ENCODE data around the gene PAXX.

Gene PAXX

GRCh38 chr9:137009938-137010732, 17.9 kb downstream of the PAXX start:
- Histone ChIP-seq H3K9ac (ENCODE audit: low read length) (no peak overlapping the region), H3K27me3 (ENCODE audit: insufficient read depth, low read length, poor library complexity) (no peaks in the 10 kb centered on the region), H2BK120ac (ENCODE audit: low read depth, low read length) (no peak overlapping the region), H3K79me2 (ENCODE audit: control insufficient read depth, insufficient read depth, low read length) (no peaks in the 10 kb centered on the region), H3K56ac (ENCODE audit: low read length) (no peak overlapping the region), H3K4me3 (ENCODE audit: low read length) (no peak overlapping the region), H4K8ac (ENCODE audit: low read depth, low read length) (no peak overlapping the region), H2AK5ac (ENCODE audit: low read length) (no peak overlapping the region), H4K5ac (ENCODE audit: low read length) (no peak overlapping the region), H3K18ac (ENCODE audit: low read length) (no peak overlapping the region), H3K36me3 (ENCODE audit: control insufficient read depth, insufficient read depth, low read length) (no peaks in the 10 kb centered on the region), H2BK5ac (ENCODE audit: low read length) (no peak overlapping the region), H3K23ac (ENCODE audit: low read length) (no peak overlapping the region), H3K4me1 (ENCODE audit: control insufficient read depth, low read depth, low read length) (no peaks in the 10 kb centered on the region), H3K4me2 (ENCODE audit: low read length) (no peak overlapping the region), H3K4ac (ENCODE audit: low read depth, low read length) (no peak overlapping the region), H3K79me1 (ENCODE audit: low read length) (no peaks in the 10 kb centered on the region), H3K27ac (ENCODE audit: low read depth, low read length) (no peak overlapping the region), H2BK15ac (replicated peaks; ENCODE audit: low read depth) (no peak overlapping the region)
- WGBS (ENCODE audit: extremely low coverage, insufficient coverage, low lambda C conversion rate), result no CpG with 5 or more reads among the region's 49 CpGs
- DNase-seq, result no peak

DNA sequence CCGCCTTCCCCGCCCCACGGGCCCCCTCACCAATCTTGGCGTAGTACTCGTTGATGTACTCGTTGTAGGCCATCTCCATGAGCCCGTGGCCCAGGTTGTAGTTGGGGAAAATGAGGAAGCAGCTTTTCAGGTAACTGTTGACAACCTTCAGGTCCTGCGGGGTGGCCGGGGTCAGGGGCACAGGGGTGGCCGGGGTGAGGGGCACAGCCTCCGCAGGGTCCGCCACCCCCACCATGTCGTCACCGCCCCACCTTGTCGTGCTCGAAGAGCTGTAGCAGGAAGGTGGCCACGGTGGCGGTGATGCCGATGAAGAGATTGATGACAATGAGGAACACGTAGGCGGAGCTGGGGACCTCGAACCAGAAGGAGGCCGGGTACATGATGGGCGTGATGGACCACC, 18.9 kb downstream of the PAXX start:
- Histone ChIP-seq H3K27me3 (ENCODE audit: insufficient read depth, low read length, poor library complexity) (no peaks in the 10 kb centered on the region), H3K79me1 (ENCODE audit: low read length) (no peaks in the 10 kb centered on the region)
- no CpG with 5 or more reads among the region's 24 CpGs for WGBS (ENCODE audit: extremely low coverage, insufficient coverage, low lambda C conversion rate)

GRCh38 chr9:137011907-137012675, 19.9 kb downstream of the PAXX start:
- no peak overlapping the region for H3K18ac ChIP-seq (ENCODE audit: low read length)
- H3K79me1 ChIP-seq (ENCODE audit: low read length), result no peaks in the 10 kb centered on the region
- H3K27ac ChIP-seq (ENCODE audit: low read depth, low read length), result no peak overlapping the region
- H3K23ac ChIP-seq (ENCODE audit: low read length), result no peak overlapping the region
- no CpG with 5 or more reads among the region's 39 CpGs for WGBS (ENCODE audit: extremely low coverage, insufficient coverage, low lambda C conversion rate)
- no peak overlapping the region for H2AK5ac ChIP-seq (ENCODE audit: low read length)
- no peaks in the 10 kb centered on the region for H3K79me2 ChIP-seq (ENCODE audit: control insufficient read depth, insufficient read depth, low read length)
- no peaks in the 10 kb centered on the region for H3K4me1 ChIP-seq (ENCODE audit: control insufficient read depth, low read depth, low read length)
- no peak overlapping the region for H3K9ac ChIP-seq (ENCODE audit: low read length)
- no peaks in the 10 kb centered on the region for H3K27me3 ChIP-seq (ENCODE audit: insufficient read depth, low read length, poor library complexity)
- no peak overlapping the region for H3K4ac ChIP-seq (ENCODE audit: low read depth, low read length)
- H4K5ac ChIP-seq (ENCODE audit: low read length), result no peak overlapping the region
- no peak overlapping the region for H3K56ac ChIP-seq (ENCODE audit: low read length)
- no peak for DNase-seq
- no peak overlapping the region for H3K4me3 ChIP-seq (ENCODE audit: low read length)
- H3K4me2 ChIP-seq (ENCODE audit: low read length), result no peak overlapping the region
- H4K8ac ChIP-seq (ENCODE audit: low read depth, low read length), result no peak overlapping the region
- no peak overlapping the region for H2BK120ac ChIP-seq (ENCODE audit: low read depth, low read length)
- no peak overlapping the region for H2BK5ac ChIP-seq (ENCODE audit: low read length)
- H2BK15ac ChIP-seq (replicated peaks; ENCODE audit: low read depth), result no peak overlapping the region
- H3K36me3 ChIP-seq (ENCODE audit: control insufficient read depth, insufficient read depth, low read length), result no peaks in the 10 kb centered on the region

More for the DNA sequence above, 18.9 kb downstream of the PAXX start:
- Histone ChIP-seq H2BK15ac (replicated peaks; ENCODE audit: low read depth) (no peak overlapping the region), H3K23ac (ENCODE audit: low read length) (no peak overlapping the region), H2BK120ac (ENCODE audit: low read depth, low read length) (no peak overlapping the region), H4K8ac (ENCODE audit: low read depth, low read length) (no peak overlapping the region), H3K79me2 (ENCODE audit: control insufficient read depth, insufficient read depth, low read length) (no peaks in the 10 kb centered on the region), H3K4ac (ENCODE audit: low read depth, low read length) (no peak overlapping the region), H2BK5ac (ENCODE audit: low read length) (no peak overlapping the region), H3K27ac (ENCODE audit: low read depth, low read length) (no peak overlapping the region), H4K5ac (ENCODE audit: low read length) (no peak overlapping the region), H2AK5ac (ENCODE audit: low read length) (no peak overlapping the region), H3K9ac (ENCODE audit: low read length) (no peak overlapping the region), H3K4me1 (ENCODE audit: control insufficient read depth, low read depth, low read length) (no peaks in the 10 kb centered on the region), H3K18ac (ENCODE audit: low read length) (no peak overlapping the region), H3K4me3 (ENCODE audit: low read length) (no peak overlapping the region), H3K4me2 (ENCODE audit: low read length) (no peak overlapping the region), H3K36me3 (ENCODE audit: control insufficient read depth, insufficient read depth, low read length) (no peaks in the 10 kb centered on the region), H3K56ac (ENCODE audit: low read length) (no peak overlapping the region)
- DNase-seq, result no peak

- no peaks in the 10 kb centered on the region for H3K36me3 ChIP-seq (ENCODE audit: control insufficient read depth, insufficient read depth, low read length)
- H2AK5ac ChIP-seq (ENCODE audit: low read length), result no peak overlapping the region
- no peak overlapping the region for H3K56ac ChIP-seq (ENCODE audit: low read length)
- no peak overlapping the region for H2BK15ac ChIP-seq (replicated peaks; ENCODE audit: low read depth)
- H3K4me3 ChIP-seq (ENCODE audit: low read length), result no peak overlapping the region
- H3K27ac ChIP-seq (ENCODE audit: low read depth, low read length), result no peak overlapping the region
- no peaks in the 10 kb centered on the region for H3K79me1 ChIP-seq (ENCODE audit: low read length)
- no peak overlapping the region for H3K4me2 ChIP-seq (ENCODE audit: low read length)
- H3K23ac ChIP-seq (ENCODE audit: low read length), result no peak overlapping the region
- no peaks in the 10 kb centered on the region for H3K4me1 ChIP-seq (ENCODE audit: control insufficient read depth, low read depth, low read length)
- no peak overlapping the region for H4K5ac ChIP-seq (ENCODE audit: low read length)
- no peak for DNase-seq
- H2BK120ac ChIP-seq (ENCODE audit: low read depth, low read length), result no peak overlapping the region
- H3K9ac ChIP-seq (ENCODE audit: low read length), result no peak overlapping the region
- no peaks in the 10 kb centered on the region for H3K79me2 ChIP-seq (ENCODE audit: control insufficient read depth, insufficient read depth, low read length)
- no CpG with 5 or more reads among the region's 67 CpGs for WGBS (ENCODE audit: extremely low coverage, insufficient coverage, low lambda C conversion rate)
- no peaks in the 10 kb centered on the region for H3K27me3 ChIP-seq (ENCODE audit: insufficient read depth, low read length, poor library complexity)
- H3K18ac ChIP-seq (ENCODE audit: low read length), result no peak overlapping the region
- H3K4ac ChIP-seq (ENCODE audit: low read depth, low read length), result no peak overlapping the region
- no peak overlapping the region for H4K8ac ChIP-seq (ENCODE audit: low read depth, low read length)
- H2BK5ac ChIP-seq (ENCODE audit: low read length), result no peak overlapping the region
Measured at GRCh38 chr9:137012694-137013570, 20.7 kb downstream of the PAXX start.

DNA sequence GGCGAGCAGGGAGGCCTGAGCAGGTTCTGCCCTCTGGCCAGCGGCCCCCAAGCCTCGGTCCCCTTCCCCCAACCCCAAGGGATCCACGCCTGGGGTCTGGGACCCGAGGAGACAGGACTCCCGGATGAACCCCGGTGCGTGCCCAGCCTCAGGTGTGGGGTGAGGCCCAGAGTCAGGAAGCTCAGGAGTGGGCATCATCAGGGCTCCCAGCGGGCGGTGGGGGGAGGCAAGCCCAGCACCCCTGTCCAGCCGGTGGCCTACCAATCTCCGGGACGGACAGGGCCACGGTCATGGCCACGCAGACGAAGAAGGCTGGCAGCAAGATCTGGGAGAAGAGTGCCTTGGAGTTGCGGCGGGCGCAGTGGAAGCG, 21.3 kb downstream of the PAXX start:
- H2AK5ac ChIP-seq (ENCODE audit: low read length), result no peak overlapping the region
- no peak overlapping the region for H2BK5ac ChIP-seq (ENCODE audit: low read length)
- DNase-seq, result no peak
- H2BK120ac ChIP-seq (ENCODE audit: low read depth, low read length), result no peak overlapping the region
- H3K27me3 ChIP-seq (ENCODE audit: insufficient read depth, low read length, poor library complexity), result no peaks in the 10 kb centered on the region
- H3K79me2 ChIP-seq (ENCODE audit: control insufficient read depth, insufficient read depth, low read length), result no peaks in the 10 kb centered on the region
- H3K9ac ChIP-seq (ENCODE audit: low read length), result no peak overlapping the region
- no peak overlapping the region for H3K4me3 ChIP-seq (ENCODE audit: low read length)
- H4K5ac ChIP-seq (ENCODE audit: low read length), result no peak overlapping the region
- H3K4ac ChIP-seq (ENCODE audit: low read depth, low read length), result no peak overlapping the region
- H3K18ac ChIP-seq (ENCODE audit: low read length), result no peak overlapping the region
- H3K4me1 ChIP-seq (ENCODE audit: control insufficient read depth, low read depth, low read length), result no peaks in the 10 kb centered on the region
- H3K36me3 ChIP-seq (ENCODE audit: control insufficient read depth, insufficient read depth, low read length), result no peaks in the 10 kb centered on the region
- H3K56ac ChIP-seq (ENCODE audit: low read length), result no peak overlapping the region
- no peaks in the 10 kb centered on the region for H3K79me1 ChIP-seq (ENCODE audit: low read length)
- no peak overlapping the region for H4K8ac ChIP-seq (ENCODE audit: low read depth, low read length)
- H2BK15ac ChIP-seq (replicated peaks; ENCODE audit: low read depth), result no peak overlapping the region
- no peak overlapping the region for H3K27ac ChIP-seq (ENCODE audit: low read depth, low read length)
- WGBS (ENCODE audit: extremely low coverage, insufficient coverage, low lambda C conversion rate), result no CpG with 5 or more reads among the region's 20 CpGs
- H3K4me2 ChIP-seq (ENCODE audit: low read length), result no peak overlapping the region
- H3K23ac ChIP-seq (ENCODE audit: low read length), result no peak overlapping the region
